ENCODE data around the gene STRADA.

The STRADA gene

GRCh38 chr17:63682981-63683380 lies 58.6 kb downstream of the STRADA start:
- DNase-seq (ENCODE audit: low spot score), result no peak

- no peak for DNase-seq (ENCODE audit: low spot score)
These were observed 59.2 kb downstream of the STRADA start for GRCh38 chr17:63682441-63682840.

GRCh38 chr17:63681530-63681929 lies 60.1 kb downstream of the STRADA start:
- DNase-seq (ENCODE audit: low spot score), result no peak

GRCh38 chr17:63680700-63681099 lies 60.9 kb downstream of the STRADA start:
- DNase-seq (ENCODE audit: low spot score), result no peak

GRCh38 chr17:63679214-63679613 lies 62.4 kb downstream of the STRADA start:
- DNase-seq (ENCODE audit: low spot score), result no peak

GRCh38 chr17:63676584-63676983 lies 65.0 kb downstream of the STRADA start:
- DNase-seq (ENCODE audit: low spot score), result no peak

GRCh38 chr17:63675607-63676546 lies 65.7 kb downstream of the STRADA start:
- peak; percentile 75 for DNase-seq (ENCODE audit: low spot score)

- no peak for DNase-seq (ENCODE audit: low spot score)
These were observed 66.4 kb downstream of the STRADA start for GRCh38 chr17:63675231-63675606.

- no peak for DNase-seq (ENCODE audit: low spot score)
These were observed 68.7 kb downstream of the STRADA start for GRCh38 chr17:63672856-63673255.

- peak; percentile 75 for DNase-seq (ENCODE audit: low spot score)
These were observed 75.9 kb downstream of the STRADA start for GRCh38 chr17:63665527-63666214.

- no peak for DNase-seq (ENCODE audit: low spot score)
These were observed 81.7 kb downstream of the STRADA start for GRCh38 chr17:63659850-63660249.

GRCh38 chr17:63658366-63658765 lies 83.2 kb downstream of the STRADA start:
- DNase-seq (ENCODE audit: low spot score), result no peak

GRCh38 chr17:63657786-63658185 lies 83.8 kb downstream of the STRADA start:
- DNase-seq (ENCODE audit: low spot score), result no peak

GRCh38 chr17:63653050-63653449 lies 88.5 kb downstream of the STRADA start:
- no peak for DNase-seq (ENCODE audit: low spot score)
